K562 (cell line): Measurements from ENCODE around the gene PADI4. TPM values are rescaled to one million over a fixed set of nuclear protein-coding genes. Genes with fewer than 3 reads are reported as not detected.

ENCODE experiments used
- ATAC-seq: fragments of 200-7000 bp; cut with Tn5 transposase; 3 replicates; pipeline ENCODE4 v1.9.1; 2020; ENCODE audit warnings: moderate library complexity
- BruUV-seq: library from RNA; stranded (reverse); fragments of 400-500 nt; replicated peaks from 2 replicates; lab custom pipeline; 2021; lab: Mats Ljungman, UMichigan
- CTCF ChIA-PET: fragments of 300-600 bp; formaldehyde crosslinking; extraction: SDS; loops from one replicate; lab custom pipeline; 2021; ENCODE audit warnings: low intra/inter-chr PET ratio; lab: Yijun Ruan, JAX
- POLR2A ChIA-PET: fragments of 300-600, 350-650 bp; sonication (Branson Sonifier 250); formaldehyde crosslinking; extraction: SDS; loops from one replicate; lab custom pipeline; 2021; ENCODE audit warnings: antibody characterized with exemption, inconsistent platforms; lab: Yijun Ruan, JAX
- DNase-seq, 4 experiments: peaks; one replicate each; pipeline versions ENCODE4 v3.0.0 to v3.0.0-alpha.2; 2011 to 2018; ENCODE audit warnings: low spot score in 3 of 4, mixed read lengths in 3 of 4; ENCODE audit errors: extremely low read depth in 1 of 4
- FAIRE-seq: peaks from 2 replicates; lab custom pipeline; 2011; peaks lifted over from hg19 to GRCh38; lab: Jason Lieb, UNC
- H2AFZ ChIP-seq: 2 replicates; pipeline ENCODE4 v1.6.0; 2011; ENCODE audit warnings: low read depth, low read length, control low read depth, inconsistent platforms
- H3K27ac ChIP-seq: fragments of 200-600 bp; 3 replicates; pipeline ENCODE4 v1.8.0; 2011; ENCODE audit warnings: low read depth, mild to moderate bottlenecking, control low read depth, inconsistent platforms, low read length, moderate library complexity, mixed read lengths; ENCODE audit errors: extremely low read depth
- H3K27me3 ChIP-seq, 2 experiments: fragments of 300-600 bp in 1 of 2; 2 replicates in 1 of 2; 3 replicates in 1 of 2; pipeline versions ENCODE4 v1.6.0 to v1.8.0; 2011; ENCODE audit warnings: inconsistent platforms in 2 of 2, low read length in 2 of 2, mild to moderate bottlenecking in 1 of 2, mixed read lengths in 1 of 2, moderate library complexity in 1 of 2; ENCODE audit not compliant: control insufficient read depth in 2 of 2, insufficient read depth in 2 of 2
- H3K36me3 ChIP-seq: fragments of 300-600 bp; 3 replicates; pipeline ENCODE4 v1.8.0; 2011; ENCODE audit warnings: mild to moderate bottlenecking, low read length, inconsistent platforms; ENCODE audit not compliant: control insufficient read depth, insufficient read depth
- H3K4me1 ChIP-seq, 2 experiments: fragments of 200-600 bp in 1 of 2; replicated peaks in 1 of 2; 2 replicates in 1 of 2; 3 replicates in 1 of 2; pipeline versions ENCODE4 v1.5.1 to v1.8.0; 2011; ENCODE audit warnings: inconsistent platforms in 2 of 2, low read length in 2 of 2, mild to moderate bottlenecking in 1 of 2, mixed read lengths in 1 of 2, moderate library complexity in 1 of 2; ENCODE audit not compliant: control insufficient read depth in 2 of 2, insufficient read depth in 2 of 2
- H3K4me2 ChIP-seq: 2 replicates; pipeline ENCODE4 v1.6.1; 2011; ENCODE audit warnings: low read length, control low read depth, inconsistent platforms, mixed read lengths; ENCODE audit not compliant: insufficient read depth
- H3K4me3 ChIP-seq: fragments of 200-600 bp; sonication (generic), shearing (Covaris generic); 2 replicates; pipeline ENCODE4 v1.5.1; 2016; ENCODE audit warnings: control low read depth, inconsistent platforms
- H3K79me2 ChIP-seq: fragments of 200-600 bp; 3 replicates; pipeline ENCODE4 v1.8.0; 2011; ENCODE audit warnings: low read length, inconsistent platforms; ENCODE audit not compliant: control insufficient read depth, insufficient read depth
- H3K9ac ChIP-seq, 2 experiments: 2 replicates each; pipeline versions ENCODE4 v1.6.0 to v1.6.1; 2011; ENCODE audit warnings: low read depth in 2 of 2, low read length in 2 of 2, control low read depth in 1 of 2, inconsistent platforms in 1 of 2, mild to moderate bottlenecking in 1 of 2, mixed read lengths in 1 of 2; ENCODE audit not compliant: insufficient read depth in 1 of 2
- H3K9me1 ChIP-seq: one replicate; pipeline ENCODE4 v1.6.0; 2011; ENCODE audit warnings: inconsistent platforms, mild to moderate bottlenecking, low read length, moderate library complexity; ENCODE audit not compliant: control insufficient read depth, insufficient read depth
- H3K9me3 ChIP-seq: replicated peaks from 2 replicates; pipeline ENCODE4 v1.5.1; 2011; ENCODE audit warnings: low read depth, low read length, inconsistent platforms; ENCODE audit not compliant: control insufficient read depth, insufficient read depth
- H4K20me1 ChIP-seq: replicated peaks from 2 replicates; pipeline ENCODE4 v1.6.1; 2011; ENCODE audit warnings: low read length, inconsistent platforms, mixed read lengths; ENCODE audit not compliant: control insufficient read depth, insufficient read depth
- PHF21A ChIP-seq: fragments of 450-650 bp; IDR thresholded peaks from 2 replicates; pipeline ENCODE4 v1.6.1; 2017; ENCODE audit warnings: low read depth, borderline replicate concordance
- PHF8 ChIP-seq: fragments of 200-600 bp; sonication (generic); IDR thresholded peaks from 2 replicates; pipeline ENCODE4 v1.6.1; 2012; ENCODE audit warnings: mixed run types, mild to moderate bottlenecking, inconsistent platforms, low read length, moderate library complexity, borderline replicate concordance
- PML ChIP-seq: IDR thresholded peaks from 2 replicates; pipeline ENCODE4 v1.6.1; 2012; ENCODE audit warnings: low read length, inconsistent platforms
- PRMT5 ChIP-seq: sonication (generic); formaldehyde crosslinking; IDR thresholded peaks from 2 replicates; pipeline ENCODE4 v1.5.0; 2020; ENCODE audit warnings: missing genetic modification reagents
- SP1 ChIP-seq: sonication (generic); formaldehyde crosslinking; IDR thresholded peaks from 2 replicates; pipeline ENCODE4 v1.8.1; 2022; ENCODE audit warnings: mild to moderate bottlenecking, missing genetic modification reagents
- ZBTB11 ChIP-seq, 3 experiments: fragments of 200-800 bp in 1 of 3; fragments of 250-450 bp in 1 of 3; fragments of 450-650 bp in 1 of 3; sonication (Bioruptor Pico) in 1 of 3; sonication (Bioruptor generic) in 1 of 3; formaldehyde crosslinking in 1 of 3; IDR thresholded peaks; 2 replicates each; pipeline versions ENCODE4 v1.6.1 to v1.8.0; 2016 to 2022; ENCODE audit warnings: mild to moderate bottlenecking in 2 of 3, missing genetic modification characterization in 2 of 3, missing compliant biosample characterization in 1 of 3, moderate library complexity in 1 of 3
- WGBS: fragments of 100-300 bp; shearing (Covaris generic); methylation state at CpG from one replicate; pipeline ENCODE4 v1.1.6; 2016; ENCODE audit warnings: low coverage, mixed read lengths; ENCODE audit not compliant: insufficient coverage; ENCODE audit errors: missing lambda C conversion rate; 5-methylcytosine and 5-hydroxymethylcytosine counted together
- in situ Hi-C: fragments of 300-500 bp; cut with MboI; formaldehyde crosslinking; loops from 4 replicates; pipeline ENCODE4 v1.15.0; 2018; ENCODE audit warnings: inconsistent platforms, mixed read lengths
- intact Hi-C: fragments of 100-400 bp; cut with micrococcal nuclease; formaldehyde crosslinking; loops from 2 replicates; pipeline ENCODE4 v1.14.2; 2022
- polyA plus RNA-seq, 8 experiments: library from polyadenylated mRNA; depleted of rRNA in 4 of 8; stranded (reverse) in 5 of 8; unstranded in 3 of 8; fragments of >200 nt; fragmentation: Nextera tagmentation in 2 of 8; fragmentation: Illumina TruSeq in 1 of 8; extraction: Ambion mirVana in 2 of 8; extraction: Trizol in 1 of 8; gene quantifications; 2 replicates each; pipeline versions ENCODE4 v1.2.1 to v1.2.3, GENCODE V29; 2011 to 2014; ENCODE audit warnings: inconsistent platforms in 1 of 8, missing spikeins in 1 of 8
- total RNA-seq, 7 experiments: library from RNA; depleted of rRNA in 6 of 7; stranded (reverse); fragments of >200 nt in 6 of 7; fragmentation: Illumina TruSeq in 2 of 7; extraction: Trizol in 2 of 7; gene quantifications; 2 replicates each; pipeline versions ENCODE4 v1.2.1 to v1.2.3, GENCODE V29; 2011 to 2021; ENCODE audit warnings: low replicate concordance in 1 of 7

PADI4 gene
- total and polyA plus RNA-seq, 9 of the 15 experiments (the other 6 are each of a cell fraction or from before 2014, with no cell fraction given), result 0.22 to 0.33 TPM; not detected in 7

- Histone ChIP-seq H3K79me2 (no peaks in the 10 kb centered on the region), H3K4me2 (no peak overlapping the region), H3K4me3 (no peak overlapping the region), H2AFZ (no peak overlapping the region), H3K4me1 (peaks cover 2 to 3% of the 10 kb centered on the region in 2 experiments; a peak in 3 of 5 replicates), H3K9me1 (no peaks in the 10 kb centered on the region), H3K9ac (no peak overlapping the region), H3K27ac (no peak overlapping the region), H3K36me3 (no peaks in the 10 kb centered on the region), H3K27me3 (peaks cover 18 to 39% of the 10 kb centered on the region in 2 experiments), H4K20me1 (peaks cover 14% of the 10 kb centered on the region), H3K9me3 (no peaks in the 10 kb centered on the region)
- CTCF ChIA-PET, result no interaction called here
- intact Hi-C loops, result no loop called here
- DNase-seq, result no peak
- no peak for ATAC-seq
- TF ChIP-seq PRMT5 (CRISPR knock-in tag) (no peak), SP1 (CRISPR knock-in tag) (no peak), PHF21A (no peak), ZBTB11 (CRISPR knock-in tag; IDR thresholded peaks at IDR 0.05) (no peak), PML (no peak), PHF8 (no peak)
- no peak for FAIRE-seq
- 0% methylated on average over 2 of the region's 2 CpGs for WGBS
- no TSS peak for BruUV-seq
- POLR2A ChIA-PET, result interaction anchor here (0.6 to 0.7 kb wide), 2 partner anchors 15 to 74 kb away, joined by 3 read pairs; no protein-coding TSS in a partner anchor
- in situ Hi-C loops, result no loop called here
These were observed 18.3 kb upstream of the PADI4 start for GRCh38 chr1:17289721-17290120.
